ENCODE results near the gene USP36. TPM values are rescaled to one million over a fixed set of nuclear protein-coding genes. Genes with fewer than 3 reads are reported as not detected.
A peak's percentile ranks its signal among the peaks of the same experiment; 100 is the strongest.

USP36 gene
- total RNA-seq, 2 experiments from 2014 or later: 47.2 to 144 TPM

- peak overlapping the region; percentile 82 for H3K27ac ChIP-seq (ENCODE audit: low read depth, low read length, poor library complexity, severe bottlenecking)
- H4K20me1 ChIP-seq (ENCODE audit: insufficient read depth, low read length): no peaks in the 10 kb centered on the region; the same call in 1 of the 2 replicates
- H3K36me3 ChIP-seq (ENCODE audit: insufficient read depth, low read length): peaks cover 11% of the 10 kb centered on the region
- H3K9me3 ChIP-seq (ENCODE audit: low read length): no peaks in the 10 kb centered on the region
- peaks cover 65% of the 10 kb centered on the region for H3K4me1 ChIP-seq (ENCODE audit: insufficient read depth, low read length, poor library complexity, severe bottlenecking)
- H3K4me2 ChIP-seq (ENCODE audit: low read length): peak overlapping the region; percentile 97
- H3K79me2 ChIP-seq (ENCODE audit: insufficient read depth, low read depth, low read length): peaks cover 98% of the 10 kb centered on the region
- ChIA-PET CTCF (ENCODE audit: unreplicated experiment) (interaction anchor here (0.5 kb wide), 1 partner anchor 1991 kb away, joined by 3 read pairs; no protein-coding TSS in a partner anchor), POLR2A (interaction anchor here (0.5 to 1.9 kb wide), 10 partner anchors 9 to 70 kb away, joined by 3 to 8 read pairs (median 4); no protein-coding TSS in a partner anchor)
- intact Hi-C loops (cut with micrococcal nuclease; ENCODE audit: unreplicated experiment): loop anchor here (2.0 kb wide), 3 partner anchors 16 to 60 kb away; no protein-coding TSS in a partner anchor
- peak overlapping the region; percentile 67 for H3K4me3 ChIP-seq (ENCODE audit: low read depth, low read length, poor library complexity, severe bottlenecking)
- peak; percentile 60 for DNase-seq (ENCODE audit: low spot score)
- TF ChIP-seq, protein P1, sequence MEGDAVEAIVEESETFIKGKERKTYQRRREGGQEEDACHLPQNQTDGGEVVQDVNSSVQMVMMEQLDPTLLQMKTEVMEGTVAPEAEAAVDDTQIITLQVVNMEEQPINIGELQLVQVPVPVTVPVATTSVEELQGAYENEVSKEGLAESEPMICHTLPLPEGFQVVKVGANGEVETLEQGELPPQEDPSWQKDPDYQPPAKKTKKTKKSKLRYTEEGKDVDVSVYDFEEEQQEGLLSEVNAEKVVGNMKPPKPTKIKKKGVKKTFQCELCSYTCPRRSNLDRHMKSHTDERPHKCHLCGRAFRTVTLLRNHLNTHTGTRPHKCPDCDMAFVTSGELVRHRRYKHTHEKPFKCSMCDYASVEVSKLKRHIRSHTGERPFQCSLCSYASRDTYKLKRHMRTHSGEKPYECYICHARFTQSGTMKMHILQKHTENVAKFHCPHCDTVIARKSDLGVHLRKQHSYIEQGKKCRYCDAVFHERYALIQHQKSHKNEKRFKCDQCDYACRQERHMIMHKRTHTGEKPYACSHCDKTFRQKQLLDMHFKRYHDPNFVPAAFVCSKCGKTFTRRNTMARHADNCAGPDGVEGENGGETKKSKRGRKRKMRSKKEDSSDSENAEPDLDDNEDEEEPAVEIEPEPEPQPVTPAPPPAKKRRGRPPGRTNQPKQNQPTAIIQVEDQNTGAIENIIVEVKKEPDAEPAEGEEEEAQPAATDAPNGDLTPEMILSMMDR (conservative IDR thresholded peaks at IDR 0.05; ENCODE audit: low read length): no peak
- no peak for TF ChIP-seq EZH2phosphoT487 (IDR thresholded peaks at IDR 0.05; ENCODE audit: borderline replicate concordance, low read depth, low read length)
- H2AFZ ChIP-seq (ENCODE audit: low read length): peak overlapping the region; percentile 21; the same call in 1 of the 2 replicates
- no peaks in the 10 kb centered on the region for H3K9me2 ChIP-seq (ENCODE audit: insufficient read depth, low read length)
- BruUV-seq (replicated peaks): TSS peak; percentile 81
These were observed 65.5 kb downstream of the USP36 start for GRCh38 chr17:78774956-78775571.

- Histone ChIP-seq H4K20me1 (ENCODE audit: insufficient read depth, low read length) (no peaks in the 10 kb centered on the region; the same call in 1 of the 2 replicates), H3K9me3 (ENCODE audit: low read length) (no peaks in the 10 kb centered on the region), H3K27ac (ENCODE audit: low read depth, low read length, poor library complexity, severe bottlenecking) (peak overlapping the region; percentile 82), H3K9me2 (ENCODE audit: insufficient read depth, low read length) (no peaks in the 10 kb centered on the region), H3K36me3 (ENCODE audit: insufficient read depth, low read length) (peaks cover 11% of the 10 kb centered on the region), H2AFZ (ENCODE audit: low read length) (peak overlapping the region; percentile 21; the same call in 1 of the 2 replicates), H3K4me2 (ENCODE audit: low read length) (peak overlapping the region; percentile 97), H3K4me3 (ENCODE audit: low read depth, low read length, poor library complexity, severe bottlenecking) (peak overlapping the region; percentile 67), H3K4me1 (ENCODE audit: insufficient read depth, low read length, poor library complexity, severe bottlenecking) (peaks cover 62% of the 10 kb centered on the region), H3K79me2 (ENCODE audit: insufficient read depth, low read depth, low read length) (peaks cover 96% of the 10 kb centered on the region)
- TF ChIP-seq EZH2phosphoT487 (IDR thresholded peaks at IDR 0.05; ENCODE audit: borderline replicate concordance, low read depth, low read length): no peak
- TF ChIP-seq, protein P1 (conservative IDR thresholded peaks at IDR 0.05; ENCODE audit: low read length): no peak
- ChIA-PET CTCF (ENCODE audit: unreplicated experiment) (interaction anchor here (0.5 kb wide), 1 partner anchor 1992 kb away, joined by 3 read pairs; no protein-coding TSS in a partner anchor), POLR2A (interaction anchor here (0.5 to 1.9 kb wide), 6 partner anchors 8 to 41 kb away, joined by 3 to 8 read pairs (median 3); no protein-coding TSS in a partner anchor)
- intact Hi-C loops (cut with micrococcal nuclease; ENCODE audit: unreplicated experiment): loop anchor here (2.0 kb wide), 3 partner anchors 16 to 60 kb away; no protein-coding TSS in a partner anchor
- DNase-seq (ENCODE audit: low spot score): peak; percentile 47
- no TSS peak for BruUV-seq (replicated peaks)
These were observed 66.2 kb downstream of the USP36 start for GRCh38 chr17:78774453-78774852.

Data from OCI-LY7 (cell line).